Mesenteric fat pad (tissue), 1 donor: ENCODE results near the gene GALNT14. TPM values are rescaled to one million over a fixed set of nuclear protein-coding genes. Genes with fewer than 3 reads are reported as not detected.

Experiments
- DNase-seq: peaks from one replicate; pipeline ENCODE4 v3.0.0-alpha.2; 2020; ENCODE audit warnings: low spot score
- total RNA-seq: library from RNA; stranded (reverse); fragmentation: NEBNext Ultra II Directional; extraction: Animal tissue kit (Norgen Biotek cat#: 25700); gene quantifications from one replicate; pipeline ENCODE4 v1.2.1, GENCODE V29; 2021
- donor health status: DM: yes; HTN: yes; CAD: no.

The GALNT14 gene
- total RNA-seq, 1 donor from 2014 or later = 3.4 TPM

DNA sequence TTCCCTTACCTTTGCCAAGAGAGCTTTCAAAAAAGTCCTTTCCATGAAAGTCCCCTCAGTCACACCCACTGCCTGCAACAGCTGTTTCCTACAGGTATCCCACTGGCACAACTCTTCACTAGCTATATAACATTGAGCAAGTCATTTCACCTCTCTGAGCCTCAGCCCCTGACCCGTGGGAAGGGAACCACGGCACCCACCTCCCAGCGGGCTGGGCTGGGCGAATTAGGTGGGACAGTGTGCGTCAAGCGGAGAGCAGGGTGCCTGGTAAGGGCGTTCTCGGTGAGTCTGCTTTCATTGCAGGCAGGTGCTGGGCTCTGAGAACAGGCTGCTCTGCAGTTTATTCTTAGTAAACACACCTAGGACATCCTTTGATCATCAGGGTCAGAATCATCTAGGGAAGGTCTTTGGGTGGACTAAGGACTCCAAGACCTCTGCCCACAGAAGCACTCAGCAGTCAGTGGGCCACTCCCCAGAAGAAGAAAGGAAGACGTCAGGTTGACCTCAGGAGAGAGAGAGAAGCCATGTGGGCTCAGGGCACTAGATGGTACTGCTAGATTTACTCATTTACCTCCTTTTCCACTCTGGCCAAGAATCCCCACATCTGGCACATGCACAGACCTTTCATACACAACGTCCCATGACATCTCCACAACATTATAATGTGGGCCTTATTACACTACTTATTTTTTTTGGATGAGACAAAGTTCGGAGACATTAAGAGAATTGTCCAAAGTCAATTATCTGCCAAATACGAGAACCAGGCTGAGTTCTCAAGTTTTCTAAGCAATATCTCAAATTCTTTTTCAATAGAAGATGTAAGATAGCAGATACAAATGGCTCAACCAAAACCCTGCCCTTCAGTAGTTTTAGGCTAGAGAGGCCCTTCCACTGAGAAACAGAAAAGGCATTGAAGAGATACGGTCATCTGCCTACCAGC, 79.9 kb downstream of the GALNT14 start:
- no peak for DNase-seq

DNA sequence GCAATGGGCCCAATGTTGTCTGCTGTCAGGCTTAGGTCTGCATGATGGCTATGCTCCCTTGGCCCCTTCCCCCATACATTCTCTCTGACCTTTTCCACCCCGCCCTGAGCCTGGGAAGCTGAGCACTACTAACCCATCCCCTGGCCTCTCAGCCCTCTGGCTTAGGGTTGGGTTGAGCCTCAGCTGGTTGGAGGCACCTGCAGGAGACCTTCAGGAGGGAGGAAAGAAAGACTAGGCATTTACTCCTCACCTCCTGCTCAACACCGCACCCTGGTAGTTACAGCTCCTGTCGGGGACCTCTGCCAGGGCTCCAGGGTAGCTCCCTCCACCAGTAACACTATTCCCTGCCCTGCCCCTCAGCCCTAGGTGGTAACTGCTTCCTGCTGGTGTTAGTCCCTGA, 80.5 kb downstream of the GALNT14 start:
- DNase-seq = no peak

DNA sequence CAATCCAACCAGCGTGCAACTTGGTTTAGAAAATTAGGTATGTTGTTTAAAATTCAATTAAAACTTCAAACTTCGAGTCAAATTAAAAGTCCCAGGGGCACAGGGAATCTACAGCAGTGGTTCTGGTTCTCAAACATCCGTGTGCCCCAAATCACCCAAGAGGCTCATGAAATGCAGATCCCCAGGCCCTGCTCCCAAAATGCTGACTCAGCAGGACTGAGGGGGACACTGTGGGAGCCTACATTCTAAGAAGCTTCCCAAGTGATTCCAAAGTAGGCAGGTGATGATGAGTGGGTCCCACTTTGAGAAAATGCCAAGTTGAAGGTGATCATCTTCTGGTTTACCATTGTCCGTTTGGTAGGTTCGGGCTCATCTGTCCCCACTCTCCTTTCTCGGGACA, 82.3 kb downstream of the GALNT14 start:
- DNase-seq = no peak

- no peak for DNase-seq
Measured at GRCh38 chr2:31054842-31055388, 83.3 kb downstream of the GALNT14 start.

DNA sequence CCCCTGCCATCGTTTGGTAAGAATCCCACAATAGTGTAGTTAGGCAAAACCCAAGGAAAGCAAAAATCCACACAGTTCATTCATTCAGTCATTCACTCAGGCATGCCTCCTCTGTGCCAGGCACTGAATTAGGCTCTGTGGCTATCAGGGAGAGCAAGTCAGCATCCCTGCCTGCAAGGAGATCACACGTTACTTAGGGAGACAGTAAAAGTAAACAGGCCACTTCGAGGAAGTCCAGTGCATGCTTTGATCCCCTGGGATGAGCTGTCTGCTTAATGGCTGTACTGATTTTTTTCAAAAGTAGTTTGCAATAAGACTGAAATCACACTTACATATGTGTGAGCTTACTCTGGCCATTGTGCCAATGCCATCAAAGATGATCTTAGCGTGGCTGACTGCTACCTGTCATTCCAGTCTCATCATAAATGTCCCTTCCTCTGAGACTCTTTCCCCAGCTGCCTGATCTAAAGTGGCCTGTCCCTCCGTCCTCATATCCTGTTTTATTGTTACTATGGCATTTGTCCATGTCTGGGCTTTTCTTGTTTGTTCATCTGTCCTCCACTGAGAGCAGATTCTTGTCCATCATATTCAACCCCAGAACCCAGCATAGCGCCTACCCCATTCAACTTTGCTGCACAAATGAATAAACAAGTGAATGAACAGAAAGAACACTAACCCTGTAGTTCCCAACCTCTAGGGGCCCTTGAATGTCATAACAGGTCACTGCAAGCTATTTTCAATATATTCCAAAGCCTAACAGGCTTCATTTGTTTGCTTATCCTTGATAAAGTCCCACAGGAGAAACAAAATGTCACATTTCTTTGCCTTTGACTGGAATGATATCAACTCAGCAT, 84.1 kb downstream of the GALNT14 start:
- no peak for DNase-seq

GRCh38 chr2:31052284-31052683, 86.0 kb downstream of the GALNT14 start:
- DNase-seq = no peak

- no peak for DNase-seq
Measured at GRCh38 chr2:31051258-31052140, 86.7 kb downstream of the GALNT14 start.

DNA sequence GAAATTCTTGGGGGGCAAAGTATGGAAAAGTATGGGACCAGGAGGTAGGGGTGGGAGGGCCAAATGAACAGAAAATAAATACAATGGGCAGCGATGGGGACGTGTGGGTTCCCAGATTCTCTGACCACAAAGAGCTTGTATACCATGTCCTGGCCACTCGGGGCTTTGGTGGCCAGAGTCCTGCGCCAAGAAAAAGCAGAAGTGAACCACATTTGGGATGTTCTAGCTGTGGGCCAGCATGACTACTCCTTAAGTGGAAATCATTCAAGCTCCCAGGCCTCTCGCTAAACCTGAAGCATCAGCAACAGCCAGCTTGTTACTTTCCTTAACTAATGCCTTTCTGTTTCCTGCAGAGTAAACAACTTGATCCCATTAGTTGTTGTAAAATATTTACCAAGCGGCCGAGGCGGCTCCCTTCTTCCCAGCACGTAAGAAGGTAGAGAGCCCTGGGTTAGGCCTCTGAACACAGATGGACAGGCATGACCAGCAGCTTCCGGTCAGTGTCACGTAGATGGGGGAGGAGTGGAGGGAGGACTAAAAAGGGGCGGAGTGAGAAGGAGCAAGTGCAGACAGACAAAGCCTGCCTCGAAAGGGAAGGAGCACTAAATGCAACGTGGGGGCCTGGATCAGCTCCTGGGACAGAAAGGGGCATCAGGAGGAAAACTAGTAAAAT, 88.2 kb downstream of the GALNT14 start:
- DNase-seq = no peak

DNA sequence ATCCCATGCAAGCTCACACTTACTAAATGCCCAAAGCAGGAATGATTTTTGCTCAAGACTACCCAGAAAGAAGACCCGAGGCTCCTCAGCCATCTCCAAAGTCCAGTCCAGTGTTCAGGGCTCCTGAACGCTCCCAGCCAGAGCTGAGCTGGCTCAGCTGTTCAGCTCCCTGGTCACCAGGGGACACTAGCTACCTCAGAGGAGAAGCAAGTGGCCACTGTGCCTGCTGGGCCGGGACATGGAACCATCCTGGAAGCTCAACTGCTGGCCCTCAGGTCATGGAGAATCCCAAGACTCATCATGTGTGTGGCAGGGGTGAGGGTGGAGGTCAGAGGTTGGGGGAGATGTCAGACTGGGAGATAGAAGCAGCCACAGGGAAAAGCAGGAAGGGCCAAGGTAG, 89.0 kb downstream of the GALNT14 start:
- no peak for DNase-seq

- no peak for DNase-seq
Measured at GRCh38 chr2:31047599-31047998, 90.6 kb downstream of the GALNT14 start.

- DNase-seq = no peak
Measured at GRCh38 chr2:31038385-31038784, 99.9 kb downstream of the GALNT14 start.

GRCh38 chr2:31037058-31037457, 101.2 kb downstream of the GALNT14 start:
- DNase-seq = no peak

DNA sequence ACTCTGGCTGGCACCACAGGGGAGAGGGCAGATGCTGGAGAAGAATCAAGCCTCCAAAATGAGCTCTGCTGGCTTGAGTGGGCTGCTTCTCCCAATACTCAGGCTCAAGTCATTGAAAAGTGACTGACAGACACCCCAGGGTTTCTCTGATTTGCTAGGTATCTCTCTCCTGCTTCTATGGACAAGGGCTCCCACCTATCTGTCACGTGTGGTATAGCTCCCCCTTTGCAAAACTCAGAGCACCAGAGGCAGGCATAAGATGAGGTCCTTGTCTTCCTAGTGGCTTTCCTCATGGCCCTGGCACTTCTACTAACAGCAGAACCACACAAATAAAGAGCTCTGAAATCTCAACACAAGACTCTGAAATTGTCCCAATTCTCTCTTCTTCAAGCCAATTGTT, 105.2 kb downstream of the GALNT14 start:
- DNase-seq = no peak

- no peak for DNase-seq
Measured at GRCh38 chr2:31032475-31032874, 105.8 kb downstream of the GALNT14 start.

DNA sequence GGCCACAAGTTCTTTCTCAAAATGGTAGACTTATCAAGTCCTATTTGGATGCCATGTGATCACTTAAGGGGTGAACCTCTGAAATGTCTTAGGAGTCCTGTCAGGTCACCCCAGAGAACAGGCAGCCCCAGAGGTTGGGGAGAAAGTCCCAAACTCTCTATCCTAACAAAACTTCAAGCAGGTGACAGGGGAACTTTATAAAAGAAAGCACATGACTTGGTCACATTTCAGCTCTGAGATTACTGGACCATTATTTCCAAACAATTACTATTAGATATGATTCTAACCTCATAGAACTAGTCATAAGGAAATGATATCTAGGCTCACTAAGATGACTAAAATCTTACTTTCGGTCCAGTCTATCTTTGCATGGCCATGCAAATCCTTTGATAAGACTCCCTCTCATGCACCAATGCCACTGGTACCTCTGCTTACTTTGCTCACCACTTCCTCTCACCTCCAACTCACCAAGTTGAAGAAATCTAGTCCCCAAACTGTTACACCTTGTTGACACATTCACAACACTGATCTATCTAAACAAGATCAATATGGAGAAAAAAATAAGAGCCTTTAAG, 107.0 kb downstream of the GALNT14 start:
- no peak for DNase-seq

- DNase-seq = no peak
Measured at GRCh38 chr2:31028417-31028816, 109.8 kb downstream of the GALNT14 start.

- DNase-seq = no peak
Measured at GRCh38 chr2:31027549-31027948, 110.7 kb downstream of the GALNT14 start.

- DNase-seq = no peak
Measured at GRCh38 chr2:31023541-31023940, 114.7 kb downstream of the GALNT14 start.

GRCh38 chr2:31020713-31021112, 117.5 kb downstream of the GALNT14 start:
- no peak for DNase-seq

DNA sequence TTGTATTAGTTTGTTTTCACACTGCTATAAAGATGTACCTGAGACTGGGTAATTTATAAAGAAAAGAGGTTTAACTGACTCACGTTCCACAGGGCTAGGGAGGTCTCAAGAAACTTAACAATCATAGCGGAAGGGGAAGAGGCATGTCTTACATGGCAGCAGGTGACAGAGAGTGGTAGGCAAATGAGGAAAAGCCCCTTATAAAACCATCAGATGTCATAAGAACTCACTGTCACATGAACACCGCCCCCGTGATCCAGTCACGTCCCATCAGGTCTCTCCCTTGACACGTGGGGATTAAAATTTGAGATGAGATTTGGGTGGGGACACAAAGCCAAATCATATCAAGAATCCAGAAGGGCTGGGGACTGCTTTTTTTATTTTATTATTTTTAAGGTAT, 120.0 kb downstream of the GALNT14 start:
- no peak for DNase-seq
